Measurements from ENCODE around the gene SREK1. TPM values are rescaled to one million over a fixed set of nuclear protein-coding genes. Genes with fewer than 3 reads are reported as not detected.
"Not testable (repeated sequence)": the region's sequence is repeated elsewhere in the genome, so short reads cannot be mapped to it uniquely, and the experiment has no call there.

SREK1 gene, protein sequence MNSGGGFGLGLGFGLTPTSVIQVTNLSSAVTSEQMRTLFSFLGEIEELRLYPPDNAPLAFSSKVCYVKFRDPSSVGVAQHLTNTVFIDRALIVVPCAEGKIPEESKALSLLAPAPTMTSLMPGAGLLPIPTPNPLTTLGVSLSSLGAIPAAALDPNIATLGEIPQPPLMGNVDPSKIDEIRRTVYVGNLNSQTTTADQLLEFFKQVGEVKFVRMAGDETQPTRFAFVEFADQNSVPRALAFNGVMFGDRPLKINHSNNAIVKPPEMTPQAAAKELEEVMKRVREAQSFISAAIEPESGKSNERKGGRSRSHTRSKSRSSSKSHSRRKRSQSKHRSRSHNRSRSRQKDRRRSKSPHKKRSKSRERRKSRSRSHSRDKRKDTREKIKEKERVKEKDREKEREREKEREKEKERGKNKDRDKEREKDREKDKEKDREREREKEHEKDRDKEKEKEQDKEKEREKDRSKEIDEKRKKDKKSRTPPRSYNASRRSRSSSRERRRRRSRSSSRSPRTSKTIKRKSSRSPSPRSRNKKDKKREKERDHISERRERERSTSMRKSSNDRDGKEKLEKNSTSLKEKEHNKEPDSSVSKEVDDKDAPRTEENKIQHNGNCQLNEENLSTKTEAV
- total RNA-seq (2014; rRNA removed; shearing (Covaris generic)), result 67.5 and 103 TPM in 2 replicates

DNA sequence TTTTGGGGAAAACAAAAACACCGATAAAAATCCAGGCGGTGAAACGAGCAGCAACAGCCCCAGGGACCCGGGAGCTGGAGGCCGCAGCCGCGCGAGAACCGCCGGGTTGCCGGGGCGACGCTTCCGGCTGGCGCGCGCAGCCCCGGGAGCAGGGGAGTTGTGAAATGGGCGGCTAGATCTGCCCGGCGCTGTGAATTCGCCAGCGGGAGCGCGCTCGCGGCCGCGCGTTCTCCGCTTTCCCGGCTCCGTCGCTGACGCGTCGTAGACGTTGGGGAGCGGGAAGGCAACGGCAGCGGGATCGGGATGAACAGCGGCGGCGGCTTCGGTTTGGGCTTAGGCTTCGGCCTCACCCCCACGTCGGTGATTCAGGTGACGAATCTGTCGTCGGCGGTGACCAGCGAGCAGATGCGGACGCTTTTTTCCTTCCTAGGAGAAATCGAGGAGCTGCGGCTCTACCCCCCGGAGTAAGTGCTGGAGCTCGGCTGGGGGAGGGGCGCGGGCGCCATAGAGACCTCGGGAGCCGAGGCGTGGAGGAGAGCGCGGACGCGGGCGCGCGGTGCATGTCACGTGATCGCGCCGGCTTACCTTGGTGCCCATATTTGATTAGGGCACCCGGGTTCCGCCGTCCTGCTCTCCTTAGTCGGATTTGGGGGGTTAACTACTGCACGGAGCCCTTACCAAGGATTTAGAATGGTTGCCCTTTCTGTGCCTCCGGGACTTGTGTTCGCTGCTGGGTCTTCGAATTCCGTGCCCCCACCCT lies at the start of gene SREK1:
Gene SREK1 (plus strand): TSS at position 227 of the 760 bp plus-strand sequence. CDS start 77 bp downstream, at position 304.
- Histone ChIP-seq H3K9me3 (replicated peaks) (no peaks in the 10 kb centered on the region), H3K27me3 (no peaks in the 10 kb centered on the region), H3K36me3 (peaks cover 8% of the 10 kb centered on the region), H3K27ac (peak within 1 kb of the TSS; percentile 95), H3K4me3 (peak within 1 kb of the TSS; percentile 80), H3K4me1 (no peaks in the 10 kb centered on the region; the same call in 1 of the 2 replicates)
- DNase-seq, result peak; percentile 93 to 94

DNA sequence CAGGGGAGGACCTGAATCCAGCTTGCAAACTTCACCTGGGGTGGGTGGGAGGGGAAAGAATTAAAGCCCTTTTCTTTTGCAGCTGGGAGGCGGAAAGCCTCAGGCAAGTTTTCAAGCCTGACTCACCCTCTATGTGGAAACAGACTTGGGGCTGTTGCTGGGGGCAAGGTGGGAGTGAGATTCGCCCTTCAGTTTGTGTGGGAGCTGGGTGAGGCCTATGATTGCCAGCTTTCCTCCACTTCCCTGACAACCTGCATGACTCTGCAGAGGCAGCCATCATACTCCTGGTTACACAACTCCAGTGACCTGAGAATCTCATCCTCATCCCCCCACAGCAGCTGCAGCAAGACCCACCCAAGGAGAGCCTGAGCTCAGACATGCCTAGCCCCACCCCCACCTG lies 43.2 kb upstream of the SREK1 start:
- H3K4me1 ChIP-seq, result no peaks in the 10 kb centered on the region
- no peak overlapping the region for H3K4me3 ChIP-seq
- no peaks in the 10 kb centered on the region for H3K27me3 ChIP-seq
- no peak for DNase-seq
- no peaks in the 10 kb centered on the region for H3K36me3 ChIP-seq
- peaks cover 6% of the 10 kb centered on the region; the same call in 1 of the 2 replicates for H3K9me3 ChIP-seq (replicated peaks)
- no peak overlapping the region for H3K27ac ChIP-seq

DNA sequence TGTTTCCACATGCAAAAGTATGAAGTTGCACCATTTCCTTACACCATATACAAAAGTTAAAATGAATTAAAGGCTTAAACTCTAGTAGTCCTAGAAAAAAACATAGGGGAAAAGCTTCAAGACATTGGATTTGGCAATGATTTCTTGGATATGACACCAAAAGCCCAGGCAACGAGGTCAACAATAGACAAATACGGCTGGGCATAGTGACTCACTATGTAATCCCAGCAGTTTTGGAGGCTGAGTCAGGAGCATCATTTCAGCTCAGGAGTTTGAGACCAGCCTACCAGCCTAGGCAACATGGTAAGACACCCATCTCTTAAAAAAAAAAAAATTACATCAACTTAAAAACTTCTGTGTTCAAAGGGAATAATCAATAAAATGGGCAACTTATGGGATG lies 30.9 kb upstream of the SREK1 start:
- Histone ChIP-seq H3K36me3 (no peaks in the 10 kb centered on the region), H3K4me1 (no peaks in the 10 kb centered on the region), H3K27me3 (no peaks in the 10 kb centered on the region), H3K4me3 (no peak overlapping the region), H3K27ac (no peak overlapping the region), H3K9me3 (replicated peaks) (no peaks in the 10 kb centered on the region; the same call in 1 of the 2 replicates)
- no peak for DNase-seq

DNA sequence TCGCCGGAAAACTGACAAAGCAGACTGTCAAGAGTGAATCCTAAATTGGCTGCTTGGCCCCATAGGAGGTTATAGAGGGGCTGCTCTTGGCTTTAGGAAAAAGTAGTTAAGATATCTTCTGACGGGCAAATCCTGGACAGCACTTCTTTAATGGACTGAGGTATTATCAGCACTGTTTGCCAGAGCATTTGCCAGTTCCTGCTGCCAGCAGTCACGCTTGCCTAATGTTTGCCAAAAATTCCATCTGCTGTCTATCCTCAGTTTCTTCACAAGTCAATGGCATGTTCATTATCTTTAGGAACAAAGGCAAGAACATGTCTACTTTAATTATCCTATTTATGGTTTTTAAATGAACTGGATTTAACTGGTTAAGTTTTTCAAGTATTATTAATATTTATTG lies 25.8 kb upstream of the SREK1 start:
- H3K9me3 ChIP-seq (replicated peaks), result no peaks in the 10 kb centered on the region
- no peaks in the 10 kb centered on the region for H3K27me3 ChIP-seq
- H3K27ac ChIP-seq, result no peak overlapping the region
- no peak overlapping the region for H3K4me3 ChIP-seq
- H3K36me3 ChIP-seq, result no peaks in the 10 kb centered on the region
- no peak for DNase-seq
- no peaks in the 10 kb centered on the region for H3K4me1 ChIP-seq

DNA sequence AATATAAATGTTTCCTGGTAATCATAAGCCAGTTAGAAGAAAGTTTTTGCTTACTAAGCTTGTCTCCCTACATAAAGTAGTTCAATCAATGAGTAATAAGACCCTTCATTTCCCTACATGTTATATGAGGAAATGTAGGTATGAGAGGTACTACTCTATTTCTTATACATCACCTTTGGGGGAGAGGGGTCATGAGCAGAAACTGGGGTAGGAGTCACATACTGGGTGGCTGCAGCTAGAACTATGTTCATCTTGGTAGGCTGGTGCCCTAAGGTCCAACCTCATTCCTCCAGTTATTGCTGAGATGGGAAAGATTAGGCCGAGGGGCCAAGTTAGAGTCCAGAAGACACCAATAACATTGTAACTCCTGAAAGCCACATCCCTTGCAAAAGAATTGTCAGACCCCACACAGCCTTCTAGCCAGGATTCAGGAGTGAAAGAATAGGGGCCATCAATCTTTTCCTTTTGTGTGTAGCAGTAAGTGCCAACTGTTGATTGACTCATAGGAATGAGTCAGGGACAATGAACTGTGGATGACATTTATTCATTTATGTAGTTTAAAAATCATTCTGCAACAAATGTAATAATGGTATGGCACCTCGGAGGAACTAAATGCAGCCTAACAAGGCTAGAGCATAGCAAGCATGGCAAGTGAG lies 21.6 kb upstream of the SREK1 start:
- no peaks in the 10 kb centered on the region for H3K4me1 ChIP-seq
- no peak overlapping the region for H3K27ac ChIP-seq
- H3K9me3 ChIP-seq (replicated peaks), result no peaks in the 10 kb centered on the region
- DNase-seq, result no peak
- no peak overlapping the region for H3K4me3 ChIP-seq
- H3K27me3 ChIP-seq, result no peaks in the 10 kb centered on the region
- no peaks in the 10 kb centered on the region for H3K36me3 ChIP-seq

DNA sequence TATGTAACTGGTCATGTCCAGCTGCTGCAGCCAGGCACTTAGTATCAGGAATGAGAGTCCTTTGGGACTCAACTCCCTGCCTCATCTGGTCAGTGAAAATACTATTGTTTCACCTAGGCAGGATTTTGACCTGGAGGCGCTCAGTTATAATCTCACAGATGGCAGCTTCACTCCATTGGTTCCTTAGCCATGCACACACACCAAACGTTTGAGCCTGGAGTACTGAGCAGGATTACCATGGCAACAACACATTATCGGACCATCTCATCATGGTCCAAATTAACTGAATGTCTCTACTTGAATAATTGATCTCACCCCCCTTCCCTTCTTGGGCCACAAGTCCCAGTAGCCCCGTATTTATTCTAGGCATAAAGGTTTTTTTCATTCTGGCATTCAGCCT lies 15.0 kb upstream of the SREK1 start:
- no peaks in the 10 kb centered on the region for H3K4me1 ChIP-seq
- no peaks in the 10 kb centered on the region for H3K27me3 ChIP-seq
- no peaks in the 10 kb centered on the region for H3K36me3 ChIP-seq
- H3K4me3 ChIP-seq, result no peak overlapping the region
- no peak overlapping the region for H3K27ac ChIP-seq
- peaks cover 3% of the 10 kb centered on the region; the same call in 1 of the 2 replicates for H3K9me3 ChIP-seq (replicated peaks)
- DNase-seq, result no peak

DNA sequence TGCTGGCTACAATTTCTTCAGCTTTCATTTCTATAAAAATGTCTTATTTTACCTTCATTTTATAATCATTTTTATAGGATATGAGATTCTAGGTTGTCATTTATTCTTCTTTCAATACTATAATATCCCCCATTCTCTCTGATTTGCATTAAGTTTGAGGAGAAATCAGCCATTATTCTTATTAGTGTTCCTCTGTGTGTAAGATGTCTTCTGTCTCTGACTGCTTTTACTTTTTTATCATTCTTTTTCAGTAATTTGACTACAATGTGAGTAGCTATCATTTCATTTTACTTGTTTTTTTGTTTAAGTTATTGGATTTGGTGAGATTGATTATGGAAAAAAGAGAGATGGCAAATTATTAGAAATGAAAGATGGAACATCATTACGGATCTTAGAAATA lies 13.6 kb upstream of the SREK1 start:
- Histone ChIP-seq H3K27me3 (no peaks in the 10 kb centered on the region), H3K4me1 (no peaks in the 10 kb centered on the region), H3K27ac (no peak overlapping the region), H3K4me3 (no peak overlapping the region), H3K9me3 (replicated peaks) (peaks cover 3% of the 10 kb centered on the region; the same call in 1 of the 2 replicates), H3K36me3 (no peaks in the 10 kb centered on the region)
- DNase-seq, result no peak

DNA sequence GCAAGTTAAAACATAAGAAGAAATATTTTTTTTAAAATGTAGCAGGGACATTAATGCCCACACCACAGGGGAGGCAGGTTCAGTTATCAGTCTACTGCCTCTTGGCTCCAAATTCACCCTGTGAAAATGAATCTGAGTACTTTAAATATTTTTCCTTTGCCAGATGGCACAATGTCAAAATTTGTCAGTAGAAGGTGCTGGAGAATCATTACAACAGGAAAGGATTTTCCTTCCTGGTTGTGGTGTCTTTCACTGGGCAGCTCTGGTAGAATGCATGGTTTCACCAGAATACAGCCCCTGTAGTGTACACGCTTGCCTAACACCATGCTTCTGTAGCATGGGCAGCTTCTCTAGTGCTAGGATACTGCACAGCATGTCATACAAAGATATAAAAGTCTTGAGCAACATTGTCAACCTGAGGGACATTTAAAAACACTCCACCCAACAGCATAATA lies 9.7 kb upstream of the SREK1 start:
- Histone ChIP-seq H3K27me3 (no peaks in the 10 kb centered on the region), H3K9me3 (replicated peaks) (peaks cover 3% of the 10 kb centered on the region; the same call in 1 of the 2 replicates), H3K4me1 (no peaks in the 10 kb centered on the region), H3K27ac (no peak overlapping the region), H3K4me3 (no peak overlapping the region), H3K36me3 (no peaks in the 10 kb centered on the region)
- DNase-seq, result no peak

DNA sequence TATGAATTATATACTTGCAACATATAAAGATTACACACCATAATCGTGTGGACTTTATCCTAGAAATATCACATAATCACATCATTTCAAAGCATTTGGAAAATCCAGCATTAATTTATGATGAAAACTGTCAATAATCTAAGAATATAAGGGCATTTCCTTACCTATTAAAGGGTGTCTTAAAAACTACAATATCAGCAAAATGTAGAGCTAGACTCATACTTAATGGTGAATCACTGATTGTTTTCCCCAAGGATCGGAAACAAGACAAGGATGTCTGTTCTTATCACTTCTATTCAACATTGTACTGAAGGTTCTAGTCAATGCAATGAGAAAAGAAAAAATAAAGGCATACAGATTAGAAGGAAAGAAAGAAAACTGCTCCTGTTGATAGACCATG lies 8.0 kb upstream of the SREK1 start:
- Histone ChIP-seq H3K27ac (no peak overlapping the region), H3K9me3 (replicated peaks) (no peaks in the 10 kb centered on the region), H3K36me3 (no peaks in the 10 kb centered on the region), H3K4me3 (no peak overlapping the region), H3K27me3 (no peaks in the 10 kb centered on the region), H3K4me1 (no peaks in the 10 kb centered on the region)
- no peak for DNase-seq

DNA sequence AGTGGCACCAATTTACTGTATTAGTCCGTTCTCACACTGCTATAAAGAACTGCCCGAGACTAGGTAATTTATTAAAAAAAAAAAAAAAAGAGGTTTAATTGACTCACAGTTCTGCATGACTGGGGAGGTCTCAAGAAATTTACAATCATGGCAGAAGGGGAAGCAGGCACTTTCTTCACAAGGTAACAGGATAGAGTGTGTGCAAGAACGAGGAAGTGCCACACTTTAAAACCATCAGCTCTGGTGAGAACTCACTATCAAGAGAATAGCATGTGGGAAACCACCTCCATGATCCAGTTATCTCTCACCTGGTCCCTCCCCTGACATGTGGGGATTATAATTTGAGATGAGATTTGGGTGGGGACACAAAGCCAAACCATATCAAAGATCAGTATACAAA lies 7.2 kb upstream of the SREK1 start:
- H3K4me3 ChIP-seq; DNase-seq; H3K27ac ChIP-seq; H3K4me1 ChIP-seq; H3K9me3 ChIP-seq (replicated peaks); H3K36me3 ChIP-seq; H3K27me3 ChIP-seq: not testable (repeated sequence)

DNA sequence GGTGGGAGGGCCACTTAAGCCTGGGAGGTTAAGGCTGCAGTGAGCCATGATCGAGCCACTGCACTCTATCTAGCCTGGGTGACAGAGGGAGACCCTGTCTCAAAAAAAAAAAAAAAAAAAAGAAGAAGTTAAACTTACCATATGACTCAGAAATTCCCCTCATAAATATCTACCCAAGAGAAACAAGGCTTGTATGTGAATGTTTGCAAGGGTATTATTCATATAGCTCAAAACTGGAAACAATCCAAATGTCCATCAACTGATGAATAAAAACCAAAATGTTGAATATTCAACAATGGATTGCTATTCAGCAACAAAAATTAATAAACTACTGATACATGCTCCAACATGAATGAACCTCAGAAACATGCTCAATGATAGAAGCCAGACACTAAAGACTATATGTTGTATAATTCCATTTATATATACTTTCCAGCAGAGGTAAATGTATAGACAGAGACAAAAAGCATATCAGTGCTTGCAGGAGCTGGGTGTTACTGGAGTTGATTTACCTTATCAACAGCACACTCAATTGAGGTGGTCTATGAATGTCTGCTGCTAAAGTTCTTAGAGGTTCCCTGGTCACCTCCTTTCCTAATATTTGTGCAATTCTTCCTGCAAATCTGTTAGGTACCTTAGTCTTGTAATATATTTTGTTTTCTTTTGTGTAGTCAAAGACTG lies 5.3 kb upstream of the SREK1 start:
- Histone ChIP-seq H3K27me3 (no peaks in the 10 kb centered on the region), H3K9me3 (replicated peaks) (no peaks in the 10 kb centered on the region), H3K4me3 (no peak overlapping the region), H3K36me3 (no peaks in the 10 kb centered on the region), H3K27ac (no peak overlapping the region), H3K4me1 (no peaks in the 10 kb centered on the region)
- no peak for DNase-seq

DNA sequence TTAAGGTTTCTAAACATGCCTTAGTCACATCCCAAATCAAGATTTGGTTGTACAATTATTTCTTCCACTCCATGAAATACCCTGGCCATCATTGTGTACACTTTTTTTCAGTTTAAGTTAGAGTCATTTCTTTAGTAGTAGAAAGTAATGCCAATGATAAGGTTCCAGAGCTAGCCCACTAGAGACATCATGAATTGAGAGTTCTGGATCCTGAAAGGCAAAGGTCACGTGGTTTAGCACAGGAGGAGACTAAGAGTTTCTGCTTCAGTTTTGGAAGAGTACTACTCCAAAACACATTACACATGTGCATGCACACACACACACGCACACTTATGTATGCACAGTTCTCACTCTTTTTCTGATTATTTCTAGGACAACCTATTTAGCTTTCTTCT lies 4.8 kb upstream of the SREK1 start:
- no peak overlapping the region for H3K4me3 ChIP-seq
- no peak overlapping the region for H3K27ac ChIP-seq
- H3K27me3 ChIP-seq, result no peaks in the 10 kb centered on the region
- no peaks in the 10 kb centered on the region for H3K9me3 ChIP-seq (replicated peaks)
- DNase-seq, result no peak
- H3K36me3 ChIP-seq, result no peaks in the 10 kb centered on the region
- no peaks in the 10 kb centered on the region for H3K4me1 ChIP-seq

DNA sequence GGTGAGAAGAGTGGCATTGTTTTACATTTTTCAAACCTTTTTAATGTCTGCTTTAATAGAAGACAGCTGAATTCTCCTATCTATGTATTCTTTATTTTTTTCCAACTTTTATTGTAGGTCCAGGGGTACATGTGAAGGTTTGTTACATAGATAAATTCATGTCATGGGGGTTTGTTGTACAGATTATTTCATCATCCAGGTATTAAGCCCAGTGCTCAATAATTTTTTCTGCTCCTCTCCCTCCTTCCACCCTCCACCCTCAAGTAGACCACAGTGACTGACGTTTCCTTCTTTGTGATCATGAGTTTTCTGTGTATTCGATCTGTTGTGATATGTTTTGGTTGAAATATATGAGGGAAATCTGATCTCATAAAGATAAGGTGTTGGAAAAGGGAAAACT lies 1.7 kb upstream of the SREK1 start:
- Histone ChIP-seq H3K27me3 (no peaks in the 10 kb centered on the region), H3K36me3 (peaks cover 8% of the 10 kb centered on the region; the same call in 1 of the 2 replicates), H3K4me1 (no peaks in the 10 kb centered on the region; the same call in 1 of the 2 replicates), H3K9me3 (replicated peaks) (no peaks in the 10 kb centered on the region), H3K27ac (no peak overlapping the region), H3K4me3 (no peak overlapping the region)
- DNase-seq, result no peak

DNA sequence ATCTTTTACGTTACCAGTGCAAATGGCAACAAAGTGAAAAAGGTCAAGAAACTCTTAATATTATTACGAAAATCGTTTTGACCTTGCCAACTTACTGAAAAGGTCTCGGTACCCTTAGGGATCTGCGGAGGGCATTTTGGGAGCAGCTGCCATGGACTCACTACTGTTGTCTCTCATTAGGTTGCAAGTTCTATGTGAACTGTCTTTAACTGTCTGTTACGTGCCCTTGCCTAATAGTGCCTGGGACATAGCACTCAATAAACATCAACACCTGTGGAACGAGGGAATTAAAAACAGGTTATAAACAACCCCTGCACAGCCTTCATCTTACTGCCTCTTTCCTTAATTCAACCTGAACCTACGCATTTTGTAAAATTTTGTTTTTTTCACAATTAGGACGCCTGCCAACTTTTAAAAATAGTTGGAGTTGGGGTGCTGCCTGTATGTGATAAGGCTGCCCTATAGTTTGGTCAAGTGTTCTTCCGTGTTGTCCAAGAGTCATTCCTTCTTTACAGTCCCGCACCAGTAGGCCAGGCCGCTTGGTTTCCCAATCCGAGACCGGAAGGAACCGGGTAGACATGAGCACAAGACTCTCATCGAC lies 527 bp upstream of the SREK1 start:
- Histone ChIP-seq H3K36me3 (peaks cover 8% of the 10 kb centered on the region; the same call in 1 of the 2 replicates), H3K4me1 (no peaks in the 10 kb centered on the region; the same call in 1 of the 2 replicates), H3K27ac (peak overlapping the region; percentile 95), H3K9me3 (replicated peaks) (no peaks in the 10 kb centered on the region), H3K27me3 (no peaks in the 10 kb centered on the region), H3K4me3 (peak overlapping the region; percentile 80)
- DNase-seq, result peak in 1 of 2 experiments; percentile 40

Measured in SJCRH30 (cell line).